Hepatocyte (in vitro differentiated cells): ENCODE data around the gene ABCA3. TPM values are rescaled to one million over a fixed set of nuclear protein-coding genes. Genes with fewer than 3 reads are reported as not detected.
"Not testable (repeated sequence)": the region's sequence is repeated elsewhere in the genome, so short reads cannot be mapped to it uniquely, and the experiment has no call there.

ENCODE experiments used
- DNase-seq: peaks from one replicate; pipeline ENCODE4 v3.0.0-alpha.2; 2016; ENCODE audit warnings: low spot score
- H2AFZ ChIP-seq: fragments of 200-600 bp; sonication (generic); 2 replicates; pipeline ENCODE4 v1.6.0; 2016; ENCODE audit warnings: antibody characterized with exemption, mild to moderate bottlenecking
- H3K27ac ChIP-seq: fragments of 200-600 bp; sonication (generic); 2 replicates; pipeline ENCODE4 v1.5.1; 2016; ENCODE audit warnings: mild to moderate bottlenecking
- H3K27me3 ChIP-seq: fragments of 200-600 bp; sonication (generic); 2 replicates; pipeline ENCODE4 v1.6.1; 2016
- H3K36me3 ChIP-seq: fragments of 200-600 bp; sonication (generic); replicated peaks from 2 replicates; pipeline ENCODE4 v1.5.1; 2016; ENCODE audit warnings: low read depth; ENCODE audit not compliant: insufficient read depth
- H3K4me1 ChIP-seq: fragments of 200-600 bp; sonication (generic); 2 replicates; pipeline ENCODE4 v1.5.1; 2016; ENCODE audit warnings: mild to moderate bottlenecking, moderate library complexity; ENCODE audit not compliant: insufficient read depth
- H3K4me2 ChIP-seq: fragments of 200-600 bp; sonication (generic); 2 replicates; pipeline ENCODE4 v1.6.0; 2016
- H3K4me3 ChIP-seq: fragments of 200-600 bp; sonication (generic); 2 replicates; pipeline ENCODE4 v1.5.1; 2016; ENCODE audit warnings: mild to moderate bottlenecking
- H3K79me2 ChIP-seq: fragments of 200-600 bp; sonication (generic); 2 replicates; pipeline ENCODE4 v1.6.0; 2017; ENCODE audit warnings: mild to moderate bottlenecking
- H3K9me2 ChIP-seq: fragments of 200-600 bp; sonication (generic); replicated peaks from 2 replicates; pipeline ENCODE4 v1.6.0; 2017; ENCODE audit warnings: mild to moderate bottlenecking; ENCODE audit not compliant: insufficient read depth
- H3K9me3 ChIP-seq: fragments of 200-600 bp; sonication (generic); 2 replicates; pipeline ENCODE4 v1.5.1; 2016; ENCODE audit warnings: low read depth, mild to moderate bottlenecking
- H4K20me1 ChIP-seq: fragments of 200-600 bp; sonication (generic); 2 replicates; pipeline ENCODE4 v1.6.0; 2016; ENCODE audit warnings: mild to moderate bottlenecking; ENCODE audit not compliant: insufficient read depth, poor library complexity, severe bottlenecking
- CTCF ChIP-seq: fragments of 200-600 bp; sonication (generic); IDR thresholded peaks from 2 replicates; pipeline ENCODE4 v1.5.1; 2016; ENCODE audit warnings: antibody characterized with exemption, mild to moderate bottlenecking; ENCODE audit not compliant: poor library complexity
- EZH2 ChIP-seq: fragments of 200-600 bp; sonication (generic); IDR thresholded peaks from 2 replicates; pipeline ENCODE4 v1.6.1; 2016; ENCODE audit warnings: antibody characterized with exemption, mild to moderate bottlenecking, borderline replicate concordance
- EZH2phosphoT487 ChIP-seq: fragments of 200-600 bp; sonication (generic); IDR thresholded peaks from one replicate; pipeline ENCODE4 v1.6.1; 2018; ENCODE audit warnings: antibody characterized with exemption, mild to moderate bottlenecking, low read depth, moderate library complexity; ENCODE audit not compliant: unreplicated experiment, severe bottlenecking
- WGBS: methylation state at CpG from one replicate; pipeline ENCODE4 v1.1.6; 2016; ENCODE audit warnings: low lambda C conversion rate; ENCODE audit errors: missing lambda C conversion rate; 5-methylcytosine and 5-hydroxymethylcytosine counted together
- polyA plus RNA-seq: library from polyadenylated mRNA; unstranded; fragments of >200 nt; fragmentation: Nextera tagmentation; extraction: Ambion mirVana; gene quantifications from 2 replicates; pipeline ENCODE4 v1.2.1, GENCODE V29; 2016
- total RNA-seq: library from RNA; depleted of rRNA; stranded (reverse); fragments of >200 nt; gene quantifications from 2 replicates; pipeline ENCODE4 v1.2.3, GENCODE V29; 2014

Gene ABCA3
- total and polyA plus RNA-seq, 2 experiments from 2014 or later: 0.94 to 1.8 TPM

- no peak overlapping the region for H3K4me2 ChIP-seq
- DNase-seq: no peak
- TF ChIP-seq EZH2phosphoT487 (no peak), CTCF (no peak), EZH2 (no peak)
- H3K36me3 ChIP-seq: no peaks in the 10 kb centered on the region
- no peak overlapping the region for H3K27ac ChIP-seq
- no peaks in the 10 kb centered on the region for H3K27me3 ChIP-seq
- no peaks in the 10 kb centered on the region for H3K9me3 ChIP-seq
- 94% methylated on average over 19 of the region's 19 CpGs for WGBS
- no peak overlapping the region for H2AFZ ChIP-seq
- no peaks in the 10 kb centered on the region for H3K4me1 ChIP-seq
- no peak overlapping the region for H3K4me3 ChIP-seq
- H4K20me1 ChIP-seq: no peaks in the 10 kb centered on the region
- peaks cover 10% of the 10 kb centered on the region for H3K79me2 ChIP-seq
- no peaks in the 10 kb centered on the region for H3K9me2 ChIP-seq
These were observed 97.4 kb downstream of the ABCA3 start for GRCh38 chr16:2243031-2243528.

- TF ChIP-seq EZH2 (no peak), EZH2phosphoT487 (no peak), CTCF (no peak)
- Histone ChIP-seq H3K79me2 (peaks cover 6% of the 10 kb centered on the region), H3K27ac (no peak overlapping the region), H3K4me3 (no peak overlapping the region), H3K27me3 (peaks cover 2% of the 10 kb centered on the region), H3K9me3 (no peaks in the 10 kb centered on the region), H4K20me1 (peaks cover 4% of the 10 kb centered on the region), H3K36me3 (no peaks in the 10 kb centered on the region), H3K9me2 (no peaks in the 10 kb centered on the region), H3K4me1 (peaks cover under 1% of the 10 kb centered on the region), H3K4me2 (no peak overlapping the region), H2AFZ (no peak overlapping the region)
- DNase-seq: no peak
- 94% methylated on average over 11 of the region's 11 CpGs for WGBS
These were observed 97.9 kb downstream of the ABCA3 start for GRCh38 chr16:2242598-2242997.

GRCh38 chr16:2240331-2240730 lies 100.2 kb downstream of the ABCA3 start:
- H2AFZ ChIP-seq, H3K4me2 ChIP-seq, H3K36me3 ChIP-seq, H3K27ac ChIP-seq, DNase-seq, H3K79me2 ChIP-seq, H3K9me2 ChIP-seq, H3K4me3 ChIP-seq, H3K9me3 ChIP-seq: not testable (repeated sequence)
- Histone ChIP-seq H3K27me3 (peaks cover 25% of the 10 kb centered on the region), H3K4me1 (peaks cover 16% of the 10 kb centered on the region), H4K20me1 (peaks cover 14% of the 10 kb centered on the region)
- WGBS: 89% methylated on average over 9 of the region's 9 CpGs

- Histone ChIP-seq H4K20me1 (peaks cover 14% of the 10 kb centered on the region), H3K27me3 (peaks cover 26% of the 10 kb centered on the region), H2AFZ (no peak overlapping the region), H3K27ac (no peak overlapping the region), H3K4me3 (no peak overlapping the region), H3K9me3 (no peaks in the 10 kb centered on the region), H3K36me3 (no peaks in the 10 kb centered on the region), H3K4me1 (peaks cover 16% of the 10 kb centered on the region), H3K9me2 (no peaks in the 10 kb centered on the region), H3K79me2 (no peaks in the 10 kb centered on the region), H3K4me2 (no peak overlapping the region)
- TF ChIP-seq EZH2phosphoT487: no peak
- no peak for TF ChIP-seq EZH2
- no peak for TF ChIP-seq CTCF
- DNase-seq: no peak
- 79% methylated on average over 12 of the region's 15 CpGs for WGBS
These were observed 101.5 kb downstream of the ABCA3 start for GRCh38 chr16:2238838-2239675.
